Body of pancreas (tissue), 4 donors: ENCODE measurements around the gene SPINK5.

Source experiments
- CTCF ChIP-seq, 7 experiments: fragments of 450-650 bp in 4 of 7; fragments of 200-600 bp in 3 of 7; sonication (generic) in 3 of 7; IDR thresholded peaks; one replicate each; pipeline ENCODE4 v1.5.1; 2016 to 2019; ENCODE audit warnings: antibody characterized with exemption in 7 of 7
- POLR2A ChIP-seq, 3 donors: fragments of 450-650 bp; IDR thresholded peaks; one replicate each; pipeline ENCODE4 v1.6.1; 2016; ENCODE audit warnings: antibody characterized with exemption in 3 of 3, mild to moderate bottlenecking in 2 of 3

GRCh38 chr5:148125641-148126040 is 61.9 kb downstream of the SPINK5 start:
- no peak for TF ChIP-seq POLR2A (IDR thresholded peaks at IDR 0.05)
- peak in 2 of 7 experiments; percentile 6 to 28 for TF ChIP-seq CTCF (IDR thresholded peaks at IDR 0.05)
